ENCODE results near the gene HDAC4.

HDAC4 gene

DNA sequence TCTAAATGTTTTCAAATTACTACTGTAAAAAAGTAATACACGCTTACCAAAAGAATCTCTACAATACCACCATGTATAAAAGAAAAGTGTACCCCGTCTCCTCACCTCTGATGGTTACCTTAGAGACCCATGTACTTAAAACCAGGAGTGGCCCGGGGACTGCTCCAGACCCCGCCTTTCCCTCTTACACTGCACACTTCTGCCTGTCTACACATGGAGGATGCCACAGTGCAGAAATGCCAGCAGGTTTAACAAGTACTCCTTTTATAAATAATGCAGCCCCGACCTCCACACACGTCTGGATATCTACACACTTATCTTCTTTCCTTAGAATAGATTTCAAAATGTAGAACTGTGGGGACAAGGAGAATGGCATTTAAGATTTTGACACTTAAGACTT lies 5.3 kb downstream of the HDAC4 start:
- no peak for DNase-seq

DNA sequence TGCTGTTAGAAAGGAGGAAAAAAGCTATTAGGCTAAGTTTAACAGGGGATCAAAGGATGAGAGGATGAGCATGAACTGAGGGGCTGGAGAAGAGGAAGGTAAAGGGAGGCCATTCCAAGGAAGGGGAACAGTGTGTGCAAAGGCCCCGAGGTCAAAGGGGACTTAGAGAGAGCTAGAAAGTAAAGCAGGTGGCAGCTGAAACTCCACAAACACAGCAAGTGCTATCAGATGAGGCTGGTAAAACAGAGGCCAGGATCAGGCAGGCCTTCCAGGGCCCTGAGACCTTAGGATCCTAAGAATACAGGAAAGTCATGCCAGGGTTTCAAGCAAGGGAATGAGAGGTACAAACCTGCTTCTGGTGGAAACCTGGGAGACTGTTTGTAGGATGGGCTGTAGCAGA lies 5.8 kb downstream of the HDAC4 start:
- DNase-seq = no peak

DNA sequence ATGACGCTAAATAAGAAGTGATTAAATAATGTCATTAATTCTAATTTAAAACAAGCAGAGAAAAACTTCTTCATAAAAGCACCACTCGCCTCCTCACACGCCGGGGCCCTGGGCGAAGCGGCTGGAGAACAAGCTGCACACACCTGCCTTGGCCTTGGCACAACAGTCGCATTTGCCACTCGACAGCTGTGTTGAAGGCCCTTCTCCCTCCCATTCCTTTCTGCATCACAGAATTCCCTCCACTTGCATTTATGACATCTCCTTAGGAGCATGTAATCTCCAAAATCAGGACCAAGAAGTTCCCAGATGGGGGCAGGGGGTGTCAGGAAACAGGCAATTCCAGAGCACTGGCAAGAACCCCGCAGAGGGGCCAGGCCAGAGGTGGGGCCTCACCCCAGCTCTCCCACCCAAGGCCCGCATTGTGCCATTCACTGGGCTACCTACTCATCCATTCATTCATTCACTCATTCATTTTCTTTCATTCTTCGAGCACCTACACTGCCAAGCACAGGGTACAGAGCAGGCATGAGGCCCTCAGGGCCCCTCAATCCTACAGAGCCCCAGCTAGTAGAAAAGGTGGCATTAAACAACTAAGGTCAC lies 6.4 kb downstream of the HDAC4 start:
- DNase-seq = no peak

DNA sequence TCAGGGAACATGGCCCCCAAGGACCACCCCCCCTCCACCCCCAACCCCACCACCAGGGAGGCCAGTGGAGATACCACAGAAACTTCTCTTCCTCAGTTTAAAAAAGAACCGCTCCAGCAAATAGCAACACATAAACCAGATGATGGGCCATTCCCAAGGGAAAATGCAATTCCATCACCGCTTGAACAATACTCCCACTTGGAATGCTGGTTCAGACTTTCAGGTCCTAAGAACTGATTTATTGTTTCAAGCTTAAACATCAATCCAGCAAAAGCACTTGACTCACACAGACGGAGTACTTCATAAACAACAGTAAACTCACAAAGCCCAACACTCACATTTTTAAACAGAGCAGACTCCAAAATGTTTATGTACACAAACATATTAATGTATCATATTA lies 6.9 kb downstream of the HDAC4 start:
- DNase-seq = no peak

DNA sequence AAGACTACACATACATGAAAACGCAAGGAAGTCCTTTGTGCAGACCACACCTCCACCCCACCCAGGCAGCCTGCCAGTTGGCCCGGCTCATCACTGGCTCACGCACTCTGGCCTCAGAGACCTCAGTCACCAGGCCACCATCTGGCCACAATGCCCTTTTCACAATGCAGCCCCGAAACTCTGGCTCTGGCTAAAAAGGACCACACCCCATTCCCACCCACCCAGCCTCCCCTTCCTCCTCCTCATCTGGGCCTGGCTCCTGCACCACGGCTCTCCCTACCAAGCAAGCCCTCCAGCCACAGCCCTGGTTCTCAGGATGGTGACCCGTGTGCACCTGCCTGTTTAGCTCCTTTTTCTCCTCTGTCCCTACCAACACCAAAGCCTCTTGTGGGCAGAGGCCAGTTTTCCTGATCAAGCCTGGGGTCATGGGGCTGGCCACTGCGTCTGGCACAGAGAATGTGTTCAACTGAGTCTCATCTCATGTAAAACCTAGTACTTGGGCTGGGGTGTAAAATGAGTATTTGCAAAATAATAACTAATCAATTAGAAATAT lies 7.4 kb downstream of the HDAC4 start:
- DNase-seq = no peak

DNA sequence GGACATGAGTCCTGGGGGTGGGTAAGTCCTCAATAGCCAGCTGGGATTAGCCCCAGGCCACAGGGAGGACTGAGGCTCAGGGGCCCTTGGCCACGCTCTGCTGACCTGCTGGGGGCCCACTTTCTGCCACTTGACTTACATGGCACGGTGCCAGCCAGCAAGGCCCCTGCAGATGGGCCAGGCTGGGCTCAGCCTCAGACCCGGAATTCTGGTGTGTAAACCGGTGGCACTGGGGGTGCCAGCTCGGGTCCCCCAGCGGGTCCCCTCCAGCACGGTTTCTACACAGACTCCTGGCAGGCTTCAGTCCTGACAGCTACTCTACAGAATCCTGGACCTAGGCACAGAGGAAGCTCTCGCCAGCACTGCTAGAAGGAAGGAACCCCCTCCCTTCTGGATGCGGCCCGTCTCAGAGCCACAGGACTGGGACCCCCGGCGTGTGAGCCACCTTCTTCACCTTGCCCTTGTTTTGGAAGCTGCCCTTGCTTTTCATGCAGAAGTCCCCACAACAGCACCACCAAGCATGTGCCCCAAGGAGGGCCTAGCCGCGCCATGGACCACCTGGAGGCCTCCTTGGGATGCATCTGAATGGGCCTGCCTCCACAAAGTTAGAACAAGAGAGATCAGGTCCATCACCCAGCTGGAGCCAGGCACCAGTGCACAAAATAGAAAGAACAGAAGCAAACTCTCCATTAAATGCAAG lies 8.0 kb downstream of the HDAC4 start:
- no peak for DNase-seq

DNA sequence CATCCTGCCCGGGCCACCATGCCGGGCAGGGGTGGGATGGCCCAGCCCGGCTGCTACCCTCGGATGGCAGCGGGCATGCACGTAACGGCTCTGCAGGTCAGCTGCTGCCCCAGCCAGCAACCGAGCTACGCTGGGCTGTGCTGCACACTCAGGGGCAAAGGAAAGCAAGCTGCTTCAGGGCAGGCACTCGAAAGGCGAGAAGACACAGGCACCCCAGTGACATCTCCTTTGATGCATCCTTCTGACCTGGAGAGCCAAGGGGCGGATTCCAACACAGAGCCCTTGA lies 8.8 kb downstream of the HDAC4 start:
- no peak for DNase-seq

DNA sequence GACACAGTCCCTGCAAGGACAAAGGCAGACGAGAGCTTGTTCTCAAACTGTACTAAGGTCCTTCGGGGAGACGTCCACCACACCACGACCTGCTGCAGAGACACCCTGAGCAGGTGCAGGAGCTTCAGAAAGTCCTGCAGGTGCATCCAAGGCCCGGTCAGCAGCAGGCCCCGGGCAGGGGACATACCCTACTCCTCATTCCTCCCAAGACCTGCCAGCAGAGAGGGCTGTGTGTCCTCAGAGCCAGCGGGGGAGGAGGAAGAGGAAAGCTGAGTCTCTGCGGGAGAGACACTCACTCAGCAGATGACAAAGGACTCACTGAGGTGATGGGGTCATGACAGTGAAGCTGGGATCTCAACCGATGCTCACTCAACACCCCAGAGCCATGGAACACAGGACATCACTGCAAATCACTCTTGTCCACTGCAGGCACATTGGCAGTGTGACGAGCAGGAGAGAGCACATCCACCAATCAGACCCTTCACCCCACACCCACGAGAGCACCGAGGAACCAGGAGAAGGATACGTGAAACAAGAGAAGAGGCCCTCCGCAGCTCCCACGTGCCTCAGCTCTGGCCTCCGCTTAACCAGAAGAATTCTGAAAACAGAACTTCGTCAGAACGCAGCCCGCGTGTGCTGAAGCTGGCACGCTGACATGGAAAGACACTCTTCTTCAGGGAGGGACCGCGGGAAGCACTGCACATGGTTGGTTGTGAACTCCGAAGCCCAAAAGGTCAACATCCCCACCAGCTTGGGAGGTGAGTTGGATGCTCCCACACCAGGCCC lies 9.3 kb downstream of the HDAC4 start:
- no peak for DNase-seq

DNA sequence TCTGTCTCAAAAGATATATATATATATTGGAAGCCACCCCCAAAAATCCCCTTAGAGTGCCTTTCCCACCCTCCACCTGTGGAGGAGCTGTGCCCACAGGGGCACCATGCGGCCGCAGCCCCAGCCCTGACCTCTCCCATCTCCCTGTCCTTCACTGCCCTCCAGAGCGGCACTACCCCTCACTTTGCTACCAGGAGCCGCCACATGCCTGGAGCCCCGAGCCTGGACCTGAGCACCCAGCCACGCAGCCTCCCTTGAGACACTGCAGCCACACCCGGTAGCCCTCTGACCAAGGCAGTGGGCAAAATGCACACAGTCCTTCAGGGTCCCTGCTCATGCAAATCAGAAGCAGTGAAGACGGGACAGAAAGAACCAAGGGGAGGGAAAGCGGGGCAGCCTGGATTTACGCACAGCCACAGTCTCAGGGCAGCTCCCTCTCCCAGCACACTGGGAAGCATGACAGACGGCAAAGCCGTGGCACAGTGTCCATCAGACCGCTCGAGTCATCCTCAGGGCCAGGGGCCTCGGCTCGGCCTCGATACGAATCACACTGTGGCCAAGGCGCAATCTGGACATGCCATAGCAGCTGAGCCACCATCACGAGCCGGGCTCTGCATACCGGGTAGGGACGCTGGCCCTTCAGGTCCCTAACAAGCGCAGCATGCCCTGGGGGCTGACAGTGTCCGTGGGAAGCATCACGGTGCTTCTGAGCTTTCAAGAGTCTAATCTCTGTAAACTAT lies 10.1 kb downstream of the HDAC4 start:
- no peak for DNase-seq

DNA sequence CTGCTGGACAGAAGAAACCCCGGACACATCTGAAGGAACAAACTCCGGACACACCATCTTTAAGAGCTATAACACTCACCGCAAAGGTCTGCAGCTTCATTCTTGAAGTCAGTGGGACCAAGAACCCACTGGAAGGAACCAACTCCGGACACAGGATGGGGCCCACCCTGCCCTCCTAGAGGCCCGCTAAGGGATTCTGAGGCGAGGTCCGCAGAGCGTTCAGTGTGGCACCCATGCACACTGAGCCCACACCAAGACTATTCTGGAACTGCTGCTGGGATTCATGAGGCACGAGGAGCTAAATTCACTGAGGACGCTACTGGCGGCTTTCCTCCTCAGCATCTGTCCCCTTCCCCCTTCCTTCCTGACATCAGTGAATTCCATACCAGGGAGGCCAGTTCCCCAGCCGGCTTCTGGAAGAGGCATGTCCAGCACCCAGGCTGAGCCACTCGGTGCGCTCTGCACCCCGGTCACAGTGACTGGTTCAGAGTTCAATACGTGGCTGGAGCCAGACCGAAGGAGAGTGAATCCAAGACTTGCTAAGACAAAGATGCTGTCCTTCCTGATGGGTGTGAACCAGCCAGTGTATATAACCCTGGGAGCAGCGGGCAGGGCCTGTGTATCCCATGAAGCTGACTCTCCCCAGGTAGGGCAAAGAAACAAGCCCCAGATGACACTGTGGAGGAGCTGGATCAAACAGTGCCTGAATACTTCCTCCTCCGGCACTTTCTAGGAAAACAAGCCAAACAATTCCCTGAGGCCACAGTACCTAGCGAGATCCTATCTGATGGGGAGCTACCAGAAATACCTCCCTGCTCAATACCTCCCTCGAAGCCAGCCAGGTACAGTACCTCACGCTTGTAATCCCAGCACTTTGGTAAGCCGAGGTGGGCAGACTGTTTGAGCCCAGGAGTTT lies 11.1 kb downstream of the HDAC4 start:
- DNase-seq = no peak

DNA sequence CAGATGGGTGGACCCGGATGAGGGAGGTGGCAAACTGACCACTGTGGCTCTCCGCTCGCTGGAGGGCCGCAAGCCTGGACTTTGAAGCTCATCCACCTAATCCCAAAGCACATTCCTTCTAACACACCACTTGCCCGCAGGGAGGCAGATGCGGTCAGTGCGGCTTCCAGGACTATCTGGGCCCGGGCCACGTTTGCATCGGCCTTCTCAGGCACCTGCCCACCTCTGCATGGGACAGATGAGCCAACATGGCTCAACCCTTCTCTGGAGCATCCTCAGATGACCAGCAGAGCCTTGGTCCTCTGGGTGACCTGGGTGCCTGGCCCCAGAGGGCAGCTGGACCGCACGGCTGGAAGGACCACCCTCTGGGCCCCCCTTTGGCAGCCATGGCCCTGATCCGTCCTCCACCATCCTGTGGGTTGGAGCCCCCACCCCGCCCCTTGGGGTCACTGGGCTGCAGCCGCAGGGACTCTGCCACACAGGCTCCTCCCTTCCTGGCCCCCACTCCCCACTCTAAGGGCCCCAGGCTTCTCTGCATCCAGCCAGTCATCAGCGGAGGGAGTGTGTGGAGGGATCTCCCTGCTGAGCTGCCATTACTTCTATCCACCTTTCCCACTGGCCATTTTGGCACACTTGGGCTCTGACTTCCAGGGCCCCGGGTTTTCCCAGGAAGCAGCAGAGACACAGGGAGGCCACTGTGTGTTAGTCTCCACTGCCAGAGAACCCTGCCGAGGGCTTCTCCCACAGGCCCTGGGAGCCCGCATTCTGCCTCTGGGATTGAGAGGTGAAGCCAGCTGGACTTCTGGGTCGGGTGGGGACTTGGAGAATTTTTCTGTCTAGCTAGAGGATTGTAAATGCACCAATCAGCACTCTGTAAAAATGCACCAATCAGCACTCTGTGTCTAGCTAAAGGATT lies 12.3 kb downstream of the HDAC4 start:
- no peak for DNase-seq

DNA sequence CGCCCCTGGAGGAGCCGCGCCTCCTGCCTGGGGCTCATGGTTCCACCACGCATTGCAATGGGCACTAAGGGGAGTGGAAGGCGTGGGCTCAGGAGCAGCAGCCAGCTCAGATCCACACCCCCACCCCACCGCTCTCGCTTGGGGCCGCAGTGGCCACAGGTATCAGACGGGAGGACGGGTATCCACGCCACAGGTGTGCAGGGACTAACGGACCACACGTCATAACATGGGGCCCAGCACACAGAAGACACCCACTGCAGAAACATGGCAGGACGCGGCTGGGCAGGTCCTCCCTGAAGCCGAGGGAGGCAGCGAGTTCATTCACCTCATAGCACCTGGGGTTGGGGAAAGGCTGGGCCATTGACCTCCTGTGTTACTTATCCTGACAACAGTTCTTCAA lies 13.0 kb downstream of the HDAC4 start:
- no peak for DNase-seq

DNA sequence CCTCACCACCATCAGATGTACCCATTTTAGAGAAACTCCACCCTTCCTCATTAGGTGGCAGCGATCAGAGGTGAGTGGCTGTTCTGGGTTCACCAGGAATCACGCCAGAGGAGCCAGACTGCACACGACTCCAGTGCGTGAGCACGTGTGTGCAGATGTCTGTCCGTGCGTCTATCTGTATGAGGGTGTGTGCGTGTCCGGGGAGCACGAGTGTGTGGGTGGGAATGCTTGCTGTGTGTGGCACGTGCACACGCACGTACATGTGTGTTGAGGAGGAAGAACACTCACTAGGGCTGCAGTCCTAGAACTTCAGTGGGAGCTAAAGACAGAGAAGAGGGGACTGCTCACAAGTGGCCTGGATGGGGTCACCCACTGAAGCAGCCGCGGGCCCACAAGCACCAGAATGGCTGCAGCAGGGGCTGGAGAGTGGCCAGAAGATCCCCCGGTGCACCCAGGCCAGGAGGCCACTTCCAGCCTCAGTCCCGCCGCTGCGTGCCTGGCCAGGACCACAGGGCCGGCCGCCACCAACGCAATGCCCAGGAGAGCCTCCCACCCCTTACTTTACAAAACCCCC lies 13.9 kb downstream of the HDAC4 start:
- no peak for DNase-seq

DNA sequence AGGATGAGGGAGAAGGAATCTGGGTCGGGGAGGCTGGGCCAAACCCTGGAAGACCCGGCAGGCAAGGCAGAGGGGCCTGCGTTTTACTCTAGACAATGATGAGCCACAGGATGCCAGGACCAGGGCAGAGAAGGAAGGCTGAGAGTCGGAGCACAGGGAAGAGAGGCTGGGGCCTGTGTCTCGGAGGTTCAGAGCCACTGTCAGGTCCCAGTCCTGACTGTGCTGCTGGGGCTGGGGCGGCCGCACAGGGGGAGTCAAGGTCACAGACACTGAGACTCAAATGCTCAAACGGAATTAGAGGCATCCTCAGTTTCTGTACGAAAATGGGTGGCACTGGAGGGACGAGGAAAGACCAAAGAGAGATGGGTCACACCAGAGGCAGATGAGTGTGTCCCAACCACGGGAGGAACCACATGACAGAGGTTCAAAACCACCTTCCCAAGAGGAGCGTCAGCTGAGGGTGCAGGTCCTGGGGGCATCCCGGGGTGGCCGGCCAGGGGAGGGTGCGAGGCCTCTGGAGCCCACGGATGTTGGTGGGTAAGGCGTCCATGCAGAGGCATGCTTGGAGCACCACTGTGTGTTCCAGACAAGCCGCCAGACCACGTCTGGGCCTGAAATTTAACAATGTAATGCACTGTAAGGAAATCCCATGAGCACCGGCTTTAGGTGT lies 14.7 kb downstream of the HDAC4 start:
- no peak for DNase-seq

DNA sequence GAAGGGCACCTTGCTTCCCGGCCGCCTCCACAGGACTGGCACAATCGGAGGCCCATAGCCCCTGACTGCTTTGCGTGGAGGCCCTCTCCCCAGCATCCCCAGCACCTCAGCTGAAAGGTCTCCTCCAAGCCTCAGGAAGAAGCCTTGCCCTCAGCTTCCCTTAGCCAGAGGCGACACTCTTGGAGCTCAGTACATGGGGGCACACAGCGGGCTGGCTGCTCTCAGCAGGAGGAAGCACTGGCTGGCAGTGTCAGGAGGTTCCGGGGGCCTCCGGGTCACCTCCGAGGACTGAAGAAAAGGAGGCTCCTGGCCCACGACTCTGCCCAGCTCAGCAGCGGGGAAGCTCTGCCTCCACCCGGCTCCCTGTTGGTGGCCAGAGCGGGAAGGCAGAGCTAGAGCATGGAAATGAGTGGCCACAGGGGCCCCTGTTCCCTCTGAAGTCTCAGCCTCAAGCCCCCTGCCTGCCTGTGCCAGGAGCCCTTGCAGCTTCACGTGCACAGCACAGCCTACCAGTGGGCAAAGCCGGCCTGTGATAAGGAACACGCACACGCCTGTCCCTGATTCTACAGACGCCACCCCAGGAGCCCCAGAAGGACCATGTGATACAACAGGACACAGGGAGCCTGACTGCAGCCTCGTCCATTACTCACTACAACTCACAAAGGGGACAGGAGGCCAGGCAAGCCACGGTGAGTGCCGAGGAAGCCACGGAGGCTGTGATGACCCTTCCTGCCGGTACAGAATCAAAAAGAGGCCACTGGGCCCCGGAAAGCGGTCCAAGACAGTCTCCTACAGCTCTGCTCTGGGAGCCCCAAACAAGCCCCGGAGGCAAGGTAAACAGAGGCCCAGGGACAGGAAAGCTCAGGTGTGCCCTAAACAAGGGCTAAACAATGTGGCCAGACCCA lies 15.5 kb downstream of the HDAC4 start:
- no peak for DNase-seq

DNA sequence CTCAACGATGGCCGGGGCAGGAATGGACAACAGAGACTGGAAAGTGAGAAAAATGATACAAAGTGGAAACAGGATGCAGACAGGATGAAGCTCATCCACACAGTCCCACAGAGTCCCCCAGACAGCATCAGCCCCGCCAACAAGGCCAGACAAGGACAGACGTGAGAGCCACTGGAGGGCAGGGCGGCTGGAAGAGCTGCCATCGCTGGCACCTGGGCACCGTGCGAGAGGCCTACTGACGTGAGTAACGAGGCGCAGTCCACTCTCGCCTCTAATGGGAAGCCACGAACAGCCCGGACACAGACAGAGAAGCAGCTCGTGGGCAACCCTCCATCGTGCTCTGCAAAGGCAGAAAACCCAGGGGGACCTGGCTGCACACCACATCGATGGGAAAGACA lies 17.1 kb downstream of the HDAC4 start:
- DNase-seq = no peak

DNA sequence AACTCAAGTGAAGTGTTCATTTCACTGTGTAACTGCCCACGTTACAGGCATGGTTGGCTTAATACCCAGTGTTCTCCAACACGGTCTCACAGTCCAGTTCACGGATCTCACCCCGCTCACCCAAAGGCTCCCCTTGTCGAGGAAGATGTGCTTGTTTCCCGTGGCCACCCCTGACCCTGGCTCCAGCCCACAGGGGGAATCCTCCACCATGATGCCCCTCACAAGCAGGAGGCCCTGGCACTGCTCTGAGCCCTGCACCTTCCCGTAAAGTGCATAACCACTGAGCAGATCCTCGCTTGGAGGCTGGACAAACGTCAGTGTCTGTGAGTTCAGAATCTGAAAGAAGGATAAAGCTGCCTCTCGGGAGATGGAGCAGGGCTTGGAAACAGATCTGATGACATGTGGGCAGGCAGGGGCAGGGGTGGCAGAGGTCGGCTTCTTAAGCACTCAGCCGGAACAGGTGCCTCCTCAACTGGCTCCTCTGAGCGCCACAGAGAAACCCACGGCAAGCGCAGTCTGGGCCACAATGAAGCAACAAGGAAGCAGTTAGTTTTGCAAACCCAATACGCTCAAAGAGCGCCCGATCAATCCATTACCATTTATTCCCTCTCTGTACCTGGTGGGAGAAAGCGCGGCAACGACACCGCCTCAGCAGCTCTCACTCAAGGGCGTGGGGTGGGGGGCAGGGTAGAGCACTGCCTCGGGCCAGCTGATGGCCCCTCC lies 17.6 kb downstream of the HDAC4 start:
- DNase-seq = no peak

DNA sequence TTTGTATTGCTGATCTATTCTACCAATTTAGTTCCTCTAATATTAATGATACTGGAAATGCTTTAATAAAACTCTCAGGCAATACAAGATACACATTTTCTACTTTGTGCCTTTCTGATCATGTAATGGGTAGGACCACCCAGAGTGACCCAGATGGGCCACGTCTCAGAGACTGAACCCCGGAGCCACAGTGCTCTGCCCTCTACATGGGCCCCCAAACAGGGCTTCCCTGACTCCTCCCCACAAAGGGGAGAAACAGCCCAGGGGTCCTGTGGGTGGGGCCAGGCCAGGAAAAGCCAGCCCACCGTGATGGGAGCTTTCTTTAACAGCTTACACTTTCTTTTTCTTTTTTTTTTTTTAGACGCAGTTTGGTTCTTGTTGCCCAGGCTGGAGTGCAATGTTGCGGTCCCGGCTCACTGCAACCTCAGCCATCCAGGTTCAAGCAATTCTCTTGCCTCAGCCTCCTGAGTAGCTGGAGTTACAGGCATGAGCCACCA lies 18.4 kb downstream of the HDAC4 start:
- no peak for DNase-seq
